Hematopoietic multipotent progenitor cell treated with erythropoietin and hydrocortisone succinate and interleukin-3 and kit ligand, for 17 days (in vitro differentiated cells): ENCODE measurements around the gene MOGAT3.

ENCODE experiments used
- DNase-seq: peaks from one replicate; pipeline ENCODE4 v3.0.0-alpha.2; 2015; ENCODE audit warnings: low spot score

MOGAT3 gene

GRCh38 chr7:101233907-101234547 lies 33.2 kb upstream of the MOGAT3 start:
- no peak for DNase-seq

- DNase-seq, result no peak
Measured at GRCh38 chr7:101232141-101232850, 31.5 kb upstream of the MOGAT3 start.

- no peak for DNase-seq
Measured at GRCh38 chr7:101231644-101232043, 30.8 kb upstream of the MOGAT3 start.

GRCh38 chr7:101226721-101227120 lies 25.9 kb upstream of the MOGAT3 start:
- no peak for DNase-seq

GRCh38 chr7:101225650-101226049 lies 24.8 kb upstream of the MOGAT3 start:
- DNase-seq, result no peak

- DNase-seq, result no peak
Measured at GRCh38 chr7:101223528-101223927, 22.7 kb upstream of the MOGAT3 start.

GRCh38 chr7:101222275-101222830 lies 21.5 kb upstream of the MOGAT3 start:
- no peak for DNase-seq

- DNase-seq, result no peak
Measured at GRCh38 chr7:101220295-101220694, 19.5 kb upstream of the MOGAT3 start.

GRCh38 chr7:101218236-101219125 lies 17.6 kb upstream of the MOGAT3 start:
- peak; percentile 29 for DNase-seq

GRCh38 chr7:101217388-101218235 lies 16.8 kb upstream of the MOGAT3 start, which contains the start of the genes PLOD3 and ZNHIT1:
Gene PLOD3 (minus strand): TSS chr7:101217581. CDS start chr7:101217274, 307 bp downstream.
Gene ZNHIT1 (plus strand): TSS chr7:101218165. CDS start chr7:101218196, 31 bp downstream.
- peak; percentile 100 for DNase-seq

- peak; percentile 48 for DNase-seq
Measured at GRCh38 chr7:101216860-101217387, 16.1 kb upstream of the MOGAT3 start.

- no peak for DNase-seq
Measured at GRCh38 chr7:101216001-101216859, 15.4 kb upstream of the MOGAT3 start.

- DNase-seq, result no peak
Measured at GRCh38 chr7:101212014-101212413, 11.2 kb upstream of the MOGAT3 start.

- DNase-seq, result no peak
Measured at GRCh38 chr7:101211501-101211900, 10.7 kb upstream of the MOGAT3 start.

- DNase-seq, result no peak
Measured at GRCh38 chr7:101210143-101210542, 9.3 kb upstream of the MOGAT3 start.

- DNase-seq, result no peak
Measured at GRCh38 chr7:101208794-101209193, 8.0 kb upstream of the MOGAT3 start.

GRCh38 chr7:101207459-101207858 lies 6.6 kb upstream of the MOGAT3 start:
- DNase-seq, result no peak

- no peak for DNase-seq
Measured at GRCh38 chr7:101206665-101207042, 5.8 kb upstream of the MOGAT3 start.

- no peak for DNase-seq
Measured at GRCh38 chr7:101205901-101206664, 5.2 kb upstream of the MOGAT3 start.
